SIG-M5 (cell line): ENCODE measurements around the gene PIR.

ENCODE experiments used
- DNase-seq: peaks from one replicate; lab custom pipeline; 2025; lab: John Stamatoyannopoulos, UW

Gene PIR

GRCh38 chrX:15493118-15493962, at the start of gene PIR:
TSS of gene PIR (minus strand) at chrX:15493333. CDS start at chrX:15491257, 2,076 bp downstream.
- no peak for DNase-seq

GRCh38 chrX:15530318-15530717, 37.2 kb upstream of the PIR start:
- DNase-seq = no peak

GRCh38 chrX:15529165-15529564, 36.0 kb upstream of the PIR start:
- no peak for DNase-seq

- no peak for DNase-seq
These were observed 32.7 kb upstream of the PIR start for GRCh38 chrX:15525664-15526416.

- no peak for DNase-seq
These were observed 31.3 kb upstream of the PIR start for GRCh38 chrX:15524417-15524816.

GRCh38 chrX:15523088-15523487, 30.0 kb upstream of the PIR start:
- DNase-seq = no peak

GRCh38 chrX:15522464-15522863, 29.3 kb upstream of the PIR start:
- DNase-seq = no peak

- DNase-seq = no peak
These were observed 22.8 kb upstream of the PIR start for GRCh38 chrX:15515931-15516330.

GRCh38 chrX:15514279-15514678, 21.1 kb upstream of the PIR start:
- DNase-seq = no peak

GRCh38 chrX:15512401-15512965, 19.4 kb upstream of the PIR start:
- DNase-seq = no peak

GRCh38 chrX:15511563-15511962, 18.4 kb upstream of the PIR start:
- DNase-seq = no peak

- no peak for DNase-seq
These were observed 16.7 kb upstream of the PIR start for GRCh38 chrX:15509845-15510244.

- no peak for DNase-seq
These were observed 13.9 kb upstream of the PIR start for GRCh38 chrX:15507005-15507404.

- DNase-seq = no peak
These were observed 12.0 kb upstream of the PIR start for GRCh38 chrX:15505101-15505500.

- DNase-seq = no peak
These were observed 11.5 kb upstream of the PIR start for GRCh38 chrX:15504661-15505060.

GRCh38 chrX:15501506-15501905, 8.4 kb upstream of the PIR start:
- no peak for DNase-seq

- DNase-seq = no peak
These were observed 7.4 kb upstream of the PIR start, which contains the start of gene BMX for GRCh38 chrX:15500497-15500966. TSS of gene BMX (plus strand) at chrX:15500807. CDS start at chrX:15508354, 7,547 bp downstream.

- no peak for DNase-seq
These were observed 6.8 kb upstream of the PIR start for GRCh38 chrX:15499976-15500375.

- DNase-seq = no peak
These were observed 5.6 kb upstream of the PIR start for GRCh38 chrX:15498741-15499140.

- DNase-seq = no peak
These were observed 4.7 kb upstream of the PIR start for GRCh38 chrX:15497865-15498264.

GRCh38 chrX:15496824-15497223, 3.7 kb upstream of the PIR start:
- DNase-seq = no peak

GRCh38 chrX:15495801-15496200, 2.7 kb upstream of the PIR start:
- no peak for DNase-seq

GRCh38 chrX:15492469-15492868, 664 bp downstream of the PIR start:
- no peak for DNase-seq
